ENCODE results near the gene TUBA1C.

GRCh38 chr12:49293056-49293956, 28.4 kb downstream of the TUBA1C start:
- no peak for TF ChIP-seq SPI1 (IDR thresholded peaks at IDR 0.05; ENCODE audit: low read depth, low read length)
- TF ChIP-seq POLR2A (IDR thresholded peaks at IDR 0.05; ENCODE audit: low read depth, low read length), result no peak
- no peak for TF ChIP-seq POLR2AphosphoS5 (IDR thresholded peaks at IDR 0.05; ENCODE audit: low read depth, low read length)
- TF ChIP-seq PAX5 (IDR thresholded peaks at IDR 0.05; ENCODE audit: insufficient read depth, low read length, severe bottlenecking), result no peak
- no peak for TF ChIP-seq TAF1 (IDR thresholded peaks at IDR 0.05; ENCODE audit: low read depth, low read length)
- no peak for TF ChIP-seq POU2F2 (IDR thresholded peaks at IDR 0.05; ENCODE audit: low read depth, low read length)

Data from GM12891 (cell line).